Neutrophil (primary cell): Measurements from ENCODE around the gene OTUD5.

Source experiments
- H3K27ac ChIP-seq: fragments of 200-600 bp; sonication (generic); 2 replicates; pipeline ENCODE4 v1.5.1; 2016; ENCODE audit warnings: mild to moderate bottlenecking, moderate library complexity
- H3K27me3 ChIP-seq: fragments of 200-600 bp; sonication (generic); 2 replicates; pipeline ENCODE4 v1.6.0; 2016; ENCODE audit warnings: mild to moderate bottlenecking
- H3K36me3 ChIP-seq: fragments of 200-600 bp; sonication (generic); 2 replicates; pipeline ENCODE4 v1.5.1; 2017
- H3K4me1 ChIP-seq, 2 experiments: fragments of 200-600 bp in 1 of 2; sonication (generic) in 1 of 2; 1 replicate in 1 of 2; 2 replicates in 1 of 2; pipeline versions ENCODE4 v1.5.1 to v1.6.1; 2013 to 2016; ENCODE audit warnings: low read depth in 1 of 2, low read length in 1 of 2, mild to moderate bottlenecking in 1 of 2, moderate library complexity in 1 of 2; ENCODE audit not compliant: control insufficient read depth in 1 of 2, insufficient read depth in 1 of 2
- H3K4me3 ChIP-seq, 2 experiments: fragments of 200-600 bp in 1 of 2; sonication (generic) in 1 of 2; 1 replicate in 1 of 2; 2 replicates in 1 of 2; pipeline ENCODE4 v1.5.1; 2013 to 2016; ENCODE audit warnings: low read depth in 1 of 2, low read length in 1 of 2, mild to moderate bottlenecking in 1 of 2, moderate library complexity in 1 of 2
- H3K9me3 ChIP-seq: fragments of 200-600 bp; sonication (generic); 2 replicates; pipeline ENCODE4 v1.5.1; 2016
- CTCF ChIP-seq: fragments of 200-600 bp; sonication (generic); IDR thresholded peaks from 2 replicates; pipeline ENCODE4 v1.5.1; 2016; ENCODE audit warnings: antibody characterized with exemption

Gene OTUD5

GRCh38 chrX:48957477-48957826 is at the start of gene OTUD5:
TSS of gene OTUD5 (minus strand) at chrX:48957607. CDS start at chrX:48957570, 37 bp downstream.
- H3K9me3 ChIP-seq: no peaks in the 10 kb centered on the region
- H3K4me1 ChIP-seq: peaks cover 35 to 54% of the 10 kb centered on the region in 2 experiments
- H3K27ac ChIP-seq: peak within 1 kb of the TSS; percentile 100
- no peak for TF ChIP-seq CTCF
- H3K27me3 ChIP-seq: no peaks in the 10 kb centered on the region
- H3K36me3 ChIP-seq: peaks cover 8% of the 10 kb centered on the region
- H3K4me3 ChIP-seq: peak within 1 kb of the TSS; percentile 65 to 86

GRCh38 chrX:49003696-49004095 is 46.3 kb upstream of the OTUD5 start:
- TF ChIP-seq CTCF: no peak
- Histone ChIP-seq H3K27me3 (no peaks in the 10 kb centered on the region), H3K4me1 (peaks cover 9 to 11% of the 10 kb centered on the region in 2 experiments), H3K4me3 (no peak overlapping the region), H3K36me3 (peaks cover 7% of the 10 kb centered on the region), H3K9me3 (no peaks in the 10 kb centered on the region), H3K27ac (no peak overlapping the region)

- H3K36me3 ChIP-seq: peaks cover 15% of the 10 kb centered on the region
- H3K27ac ChIP-seq: peak within 1 kb of the TSS; percentile 96
- no peaks in the 10 kb centered on the region for H3K9me3 ChIP-seq
- H3K4me1 ChIP-seq: peaks cover 9 to 11% of the 10 kb centered on the region in 2 experiments
- no peak for TF ChIP-seq CTCF
- no peaks in the 10 kb centered on the region for H3K27me3 ChIP-seq
- peak within 1 kb of the TSS; percentile 74 to 89 for H3K4me3 ChIP-seq
Measured at GRCh38 chrX:49002091-49002935, 44.9 kb upstream of the OTUD5 start, which contains the start of gene GRIPAP1. TSS of gene GRIPAP1 (minus strand) at chrX:49002264. CDS start at chrX:49002229, 35 bp downstream.

- Histone ChIP-seq H3K4me3 (peak overlapping the region; percentile 74 to 89), H3K9me3 (no peaks in the 10 kb centered on the region), H3K4me1 (peaks cover 9 to 11% of the 10 kb centered on the region in 2 experiments), H3K27ac (peak overlapping the region; percentile 96), H3K36me3 (peaks cover 21% of the 10 kb centered on the region), H3K27me3 (no peaks in the 10 kb centered on the region)
- TF ChIP-seq CTCF: no peak
Measured at GRCh38 chrX:49001521-49002090, 44.2 kb upstream of the OTUD5 start.

GRCh38 chrX:49000636-49001035 is 43.2 kb upstream of the OTUD5 start:
- H3K36me3 ChIP-seq: peaks cover 24% of the 10 kb centered on the region
- no peaks in the 10 kb centered on the region for H3K9me3 ChIP-seq
- no peaks in the 10 kb centered on the region for H3K27me3 ChIP-seq
- H3K4me1 ChIP-seq: peaks cover 9 to 11% of the 10 kb centered on the region in 2 experiments
- no peak for TF ChIP-seq CTCF
- peak overlapping the region; percentile 96 for H3K27ac ChIP-seq
- H3K4me3 ChIP-seq: peak overlapping the region in 1 of 2 experiments; percentile 89
